IMR-90 (cell line): ENCODE results near the gene FAM118A. TPM values are rescaled to one million over a fixed set of nuclear protein-coding genes. Genes with fewer than 3 reads are reported as not detected.

Experiments
- ATAC-seq: fragments of 200-7000 bp; cut with Tn5 transposase; 2 replicates; pipeline ENCODE4 v1.9.1; 2020; ENCODE audit warnings: low read depth, mild to moderate bottlenecking, moderate library complexity
- BruUV-seq: library from RNA; stranded (reverse); fragments of 400-500 nt; replicated peaks from 2 replicates; lab custom pipeline; 2021; lab: Mats Ljungman, UMichigan
- CTCF ChIA-PET: fragments of 300-600 bp; formaldehyde crosslinking; extraction: SDS; loops from one replicate; lab custom pipeline; 2021; ENCODE audit warnings: antibody characterized with exemption; lab: Yijun Ruan, JAX
- POLR2A ChIA-PET: fragments of 300-600 bp; sonication (Branson Sonifier 250); formaldehyde crosslinking; loops from one replicate; lab custom pipeline; 2022; ENCODE audit warnings: antibody characterized with exemption; ENCODE audit not compliant: unreplicated experiment; lab: Charles Lee
- DNase-seq: peaks from one replicate; pipeline ENCODE4 v3.0.0; 2013
- H2AFZ ChIP-seq: replicated peaks from 2 replicates; pipeline ENCODE3; 2013; ENCODE audit warnings: low read length, mild to moderate bottlenecking; ENCODE audit not compliant: poor library complexity
- H2AK5ac ChIP-seq: 2 replicates; pipeline ENCODE4 v1.6.1; 2013; ENCODE audit warnings: low read depth, low read length, inconsistent platforms
- H2AK9ac ChIP-seq: replicated peaks from 2 replicates; pipeline ENCODE3; 2013; ENCODE audit warnings: mild to moderate bottlenecking, low read depth, low read length, moderate library complexity; ENCODE audit not compliant: poor library complexity
- H2BK120ac ChIP-seq: 2 replicates; pipeline ENCODE4 v1.6.1; 2013; ENCODE audit warnings: low read depth, low read length, inconsistent platforms
- H2BK15ac ChIP-seq: 3 replicates; pipeline ENCODE4 v1.6.1; 2013; ENCODE audit warnings: low read depth, low read length, inconsistent platforms
- H2BK20ac ChIP-seq: 2 replicates; pipeline ENCODE4 v1.6.1; 2013; ENCODE audit warnings: low read depth, mild to moderate bottlenecking, inconsistent platforms, low read length, moderate library complexity
- H2BK5ac ChIP-seq: 2 replicates; pipeline ENCODE4 v1.6.1; 2013; ENCODE audit warnings: mild to moderate bottlenecking, low read depth, low read length, inconsistent platforms; ENCODE audit not compliant: poor library complexity, severe bottlenecking
- H3K14ac ChIP-seq: replicated peaks from 2 replicates; pipeline ENCODE4 v1.6.1; 2013; ENCODE audit warnings: low read depth, low read length, inconsistent platforms
- H3K18ac ChIP-seq: 2 replicates; pipeline ENCODE4 v1.6.1; 2013; ENCODE audit warnings: low read depth, low read length, control low read depth
- H3K23ac ChIP-seq: 2 replicates; pipeline ENCODE4 v1.6.1; 2013; ENCODE audit warnings: low read depth, low read length, inconsistent platforms
- H3K27ac ChIP-seq: 2 replicates; pipeline ENCODE4 v1.5.1; 2013; ENCODE audit warnings: mild to moderate bottlenecking, control low read depth, low read length; ENCODE audit not compliant: insufficient read depth
- H3K27me3 ChIP-seq: 2 replicates; pipeline ENCODE4 v1.6.1; 2013; ENCODE audit warnings: low read length; ENCODE audit not compliant: control insufficient read depth, insufficient read depth
- H3K36me3 ChIP-seq: 2 replicates; pipeline ENCODE4 v1.6.1; 2013; ENCODE audit warnings: low read length, mixed read lengths; ENCODE audit not compliant: control insufficient read depth, insufficient read depth
- H3K4ac ChIP-seq: 2 replicates; pipeline ENCODE4 v1.6.1; 2013; ENCODE audit warnings: low read depth, low read length, inconsistent platforms
- H3K4me1 ChIP-seq: 2 replicates; pipeline ENCODE4 v1.6.1; 2013; ENCODE audit warnings: low read length, mixed read lengths; ENCODE audit not compliant: control insufficient read depth, insufficient read depth
- H3K4me2 ChIP-seq: 2 replicates; pipeline ENCODE4 v1.6.1; 2013; ENCODE audit warnings: low read depth, mild to moderate bottlenecking, control low read depth, low read length, moderate library complexity
- H3K4me3 ChIP-seq: 2 replicates; pipeline ENCODE4 v1.5.1; 2013; ENCODE audit warnings: low read depth, mild to moderate bottlenecking, control low read depth, low read length, moderate library complexity; ENCODE audit not compliant: insufficient read depth
- H3K56ac ChIP-seq: 2 replicates; pipeline ENCODE4 v1.6.1; 2013; ENCODE audit warnings: low read length, inconsistent platforms; ENCODE audit not compliant: insufficient read depth; ENCODE audit errors: extremely low read depth
- H3K79me1 ChIP-seq, 2 experiments: 2 replicates each; pipeline ENCODE4 v1.6.1; 2013; ENCODE audit warnings: low read length in 2 of 2, inconsistent platforms in 1 of 2, low read depth in 1 of 2
- H3K9ac ChIP-seq: 2 replicates; pipeline ENCODE4 v1.6.1; 2013; ENCODE audit warnings: low read depth, low read length, control low read depth
- H3K9me1 ChIP-seq: 2 replicates; pipeline ENCODE4 v1.6.1; 2013; ENCODE audit warnings: low read length, inconsistent platforms; ENCODE audit not compliant: insufficient read depth
- H3K9me3 ChIP-seq: 2 replicates; pipeline ENCODE4 v1.6.1; 2013; ENCODE audit warnings: low read length; ENCODE audit not compliant: control insufficient read depth, insufficient read depth
- H4K20me1 ChIP-seq: 2 replicates; pipeline ENCODE4 v1.6.1; 2013; ENCODE audit warnings: low read length, inconsistent platforms; ENCODE audit not compliant: insufficient read depth
- H4K5ac ChIP-seq: 2 replicates; pipeline ENCODE4 v1.6.1; 2013; ENCODE audit warnings: mild to moderate bottlenecking, low read depth, low read length, control low read depth
- H4K8ac ChIP-seq, 2 experiments: 2 replicates each; pipeline ENCODE4 v1.6.1; 2013; ENCODE audit warnings: low read depth in 2 of 2, low read length in 2 of 2, control low read depth in 1 of 2, inconsistent platforms in 1 of 2
- H4K91ac ChIP-seq: 2 replicates; pipeline ENCODE4 v1.6.1; 2013; ENCODE audit warnings: low read depth, low read length, inconsistent platforms; ENCODE audit not compliant: insufficient read depth
- BHLHE40 ChIP-seq: fragments of 150-350 bp; IDR thresholded peaks from 2 replicates; pipeline ENCODE4 v1.6.1; 2016; ENCODE audit warnings: mild to moderate bottlenecking, low read depth, low read length
- CEBPB ChIP-seq: IDR thresholded peaks from 2 replicates; pipeline ENCODE4 v1.6.1; 2012; ENCODE audit warnings: low read depth, low read length, improper control_type of control experiment
- CHD1 ChIP-seq: IDR thresholded peaks from 2 replicates; pipeline ENCODE4 v1.6.1; 2012; ENCODE audit warnings: low read depth, low read length, improper control_type of control experiment
- CTCF ChIP-seq: conservative IDR thresholded peaks from 2 replicates; pipeline ENCODE4 v1.5.1; 2012; ENCODE audit warnings: mild to moderate bottlenecking, low read depth, low read length, improper control_type of control experiment
- ELK1 ChIP-seq: fragments of 150-350 bp; IDR thresholded peaks from 2 replicates; pipeline ENCODE4 v1.6.1; 2016; ENCODE audit warnings: low read depth, mild to moderate bottlenecking, low read length, moderate library complexity, borderline replicate concordance
- FOS ChIP-seq: fragments of 150-350 bp; IDR thresholded peaks from 2 replicates; pipeline ENCODE4 v1.6.1; 2016; ENCODE audit warnings: low read depth, low read length
- MAFK ChIP-seq: IDR thresholded peaks from 2 replicates; pipeline ENCODE4 v1.6.1; 2012; ENCODE audit warnings: low read depth, low read length, improper control_type of control experiment
- MAZ ChIP-seq: IDR thresholded peaks from 2 replicates; pipeline ENCODE4 v1.6.1; 2012; ENCODE audit warnings: low read depth, mild to moderate bottlenecking, low read length, improper control_type of control experiment, moderate library complexity, borderline replicate concordance
- MXI1 ChIP-seq: IDR thresholded peaks from 2 replicates; pipeline ENCODE4 v1.6.1; 2012; ENCODE audit warnings: low read depth, mild to moderate bottlenecking, low read length, moderate library complexity, borderline replicate concordance
- NFE2L2 ChIP-seq: fragments of 150-350 bp; IDR thresholded peaks from 2 replicates; pipeline ENCODE4 v1.6.1; 2016; ENCODE audit warnings: low read depth, mild to moderate bottlenecking, low read length
- POLR2A ChIP-seq: IDR thresholded peaks from 2 replicates; pipeline ENCODE4 v1.6.1; 2012; ENCODE audit warnings: mild to moderate bottlenecking, low read depth, low read length
- RAD21 ChIP-seq: IDR thresholded peaks from 2 replicates; pipeline ENCODE4 v1.6.1; 2012; ENCODE audit warnings: low read length, improper control_type of control experiment
- RCOR1 ChIP-seq: IDR thresholded peaks from 2 replicates; pipeline ENCODE4 v1.6.1; 2012; ENCODE audit warnings: mild to moderate bottlenecking, low read length, improper control_type of control experiment; ENCODE audit not compliant: insufficient replicate concordance
- RFX5 ChIP-seq: IDR thresholded peaks from 2 replicates; pipeline ENCODE4 v1.8.0; 2012; ENCODE audit warnings: low read depth, mild to moderate bottlenecking, low read length, moderate library complexity
- SMC3 ChIP-seq: fragments of 150-350 bp; IDR thresholded peaks from 2 replicates; pipeline ENCODE4 v1.6.1; 2016; ENCODE audit warnings: low read depth, mild to moderate bottlenecking, antibody characterized with exemption, low read length, moderate library complexity
- USF2 ChIP-seq: fragments of 150-350 bp; IDR thresholded peaks from 2 replicates; pipeline ENCODE4 v1.6.1; 2017; ENCODE audit warnings: mild to moderate bottlenecking, antibody characterized with exemption, low read length, low read depth
- WGBS, 2 experiments: methylation state at CpG; one replicate each; pipeline versions ENCODE4 v1.1.5 to v1.1.7; 2013; ENCODE audit warnings: missing lambda C conversion rate in 2 of 2; ENCODE audit not compliant: insufficient read length in 1 of 2; ENCODE audit errors: extremely low coverage in 2 of 2; 5-methylcytosine and 5-hydroxymethylcytosine counted together
- dilution Hi-C: fragments of 300-500 bp; cut with HindIII; formaldehyde crosslinking; loops from one replicate; pipeline ENCODE4 v1.14.3; 2018; ENCODE audit warnings: low sequenced_read_pairs; ENCODE audit not compliant: unreplicated experiment
- in situ Hi-C: fragments of 300-500 bp; cut with MboI; formaldehyde crosslinking; loops from 3 replicates; pipeline ENCODE4 v1.14.3; 2019; ENCODE audit warnings: low sequenced_read_pairs, inconsistent platforms, mixed read lengths
- intact Hi-C: fragments of 100-400 bp; cut with micrococcal nuclease; formaldehyde crosslinking; loops from 2 replicates; pipeline ENCODE4 v1.10.0; 2022
- polyA plus RNA-seq, 3 experiments: library from polyadenylated mRNA; depleted of rRNA; stranded (reverse); fragments of >200 nt; gene quantifications; 2 replicates each; pipeline ENCODE4 v1.2.3, GENCODE V29; 2012; ENCODE audit warnings: low replicate concordance in 1 of 3
- total RNA-seq: library from RNA; depleted of rRNA; stranded (reverse); fragments of >200 nt; gene quantifications from 2 replicates; pipeline ENCODE4 v1.2.3, GENCODE V29; 2012

The FAM118A gene
- total and polyA plus RNA-seq, 2 of the 4 experiments (the other 2 are of a cell fraction), result 20.6 to 95.6 TPM

- H3K9ac ChIP-seq, result no peak overlapping the region
- intact Hi-C loops, result loop anchor here (5.0 kb wide), 2 partner anchors 91 to 286 kb away; no protein-coding TSS in a partner anchor
- peak overlapping the region; percentile 26; the same call in 1 of the 2 replicates for H4K91ac ChIP-seq
- H3K36me3 ChIP-seq, result no peaks in the 10 kb centered on the region
- WGBS, 2 experiments, result 85% methylated on average over 4 of the region's 14 CpGs; no CpG with 5 or more reads in 1 of the 2 experiments
- no peak overlapping the region for H2BK20ac ChIP-seq
- H3K4me1 ChIP-seq, result peaks cover 2% of the 10 kb centered on the region; the same call in 1 of the 2 replicates
- H3K56ac ChIP-seq, result no peak overlapping the region
- no peak overlapping the region for H3K27ac ChIP-seq
- no peak overlapping the region for H2BK5ac ChIP-seq
- ChIA-PET CTCF (interaction anchor here (1.0 to 1.1 kb wide), 2 partner anchors 17 to 62 kb away, joined by 3 read pairs; no protein-coding TSS in a partner anchor), POLR2A (no interaction called here)
- ATAC-seq (no peak), DNase-seq (no peak)
- H2BK15ac ChIP-seq, result no peak overlapping the region
- in situ Hi-C loops, result loop anchor here (5.0 kb wide), 1 partner anchor 161 kb away; no protein-coding TSS in a partner anchor
- TF ChIP-seq USF2 (no peak), CTCF (no peak), BHLHE40 (no peak), MAFK (no peak), CEBPB (no peak), RCOR1 (no peak), NFE2L2 (no peak), ELK1 (no peak), MXI1 (no peak), SMC3 (no peak), POLR2A (no peak), CHD1 (no peak), FOS (no peak), MAZ (no peak), RFX5 (no peak), RAD21 (no peak)
- H3K4me3 ChIP-seq, result no peak overlapping the region
- H2AFZ ChIP-seq, result no peak overlapping the region
- no peaks in the 10 kb centered on the region for H3K79me1 ChIP-seq
- no peak overlapping the region for H2AK5ac ChIP-seq
- H4K20me1 ChIP-seq, result no peaks in the 10 kb centered on the region
- no peak overlapping the region for H4K8ac ChIP-seq
- no peak overlapping the region for H2AK9ac ChIP-seq
- H3K4me2 ChIP-seq, result no peak overlapping the region
- no peak overlapping the region for H3K23ac ChIP-seq
- peaks cover 2% of the 10 kb centered on the region; the same call in 1 of the 2 replicates for H3K9me3 ChIP-seq
- no peak overlapping the region for H4K5ac ChIP-seq
- dilution Hi-C loops, result no loop called here
- H3K18ac ChIP-seq, result no peak overlapping the region
- no peak overlapping the region for H3K14ac ChIP-seq
- H3K9me1 ChIP-seq, result no peaks in the 10 kb centered on the region
- H3K27me3 ChIP-seq, result no peaks in the 10 kb centered on the region
- H2BK120ac ChIP-seq, result no peak overlapping the region
- no TSS peak for BruUV-seq
- no peak overlapping the region for H3K4ac ChIP-seq
Observed at GRCh38 chr22:45262931-45263462, 46.7 kb upstream of the FAM118A start.
